NCI-H82 treated with DMSO at 0.1 percent for 48 hours (cell line): ENCODE measurements around the gene AOC1.

ENCODE experiments used
- DNase-seq: peaks from one replicate; lab custom pipeline; 2025; ENCODE audit not compliant: unreplicated experiment; lab: John Stamatoyannopoulos, UW

The AOC1 gene

DNA sequence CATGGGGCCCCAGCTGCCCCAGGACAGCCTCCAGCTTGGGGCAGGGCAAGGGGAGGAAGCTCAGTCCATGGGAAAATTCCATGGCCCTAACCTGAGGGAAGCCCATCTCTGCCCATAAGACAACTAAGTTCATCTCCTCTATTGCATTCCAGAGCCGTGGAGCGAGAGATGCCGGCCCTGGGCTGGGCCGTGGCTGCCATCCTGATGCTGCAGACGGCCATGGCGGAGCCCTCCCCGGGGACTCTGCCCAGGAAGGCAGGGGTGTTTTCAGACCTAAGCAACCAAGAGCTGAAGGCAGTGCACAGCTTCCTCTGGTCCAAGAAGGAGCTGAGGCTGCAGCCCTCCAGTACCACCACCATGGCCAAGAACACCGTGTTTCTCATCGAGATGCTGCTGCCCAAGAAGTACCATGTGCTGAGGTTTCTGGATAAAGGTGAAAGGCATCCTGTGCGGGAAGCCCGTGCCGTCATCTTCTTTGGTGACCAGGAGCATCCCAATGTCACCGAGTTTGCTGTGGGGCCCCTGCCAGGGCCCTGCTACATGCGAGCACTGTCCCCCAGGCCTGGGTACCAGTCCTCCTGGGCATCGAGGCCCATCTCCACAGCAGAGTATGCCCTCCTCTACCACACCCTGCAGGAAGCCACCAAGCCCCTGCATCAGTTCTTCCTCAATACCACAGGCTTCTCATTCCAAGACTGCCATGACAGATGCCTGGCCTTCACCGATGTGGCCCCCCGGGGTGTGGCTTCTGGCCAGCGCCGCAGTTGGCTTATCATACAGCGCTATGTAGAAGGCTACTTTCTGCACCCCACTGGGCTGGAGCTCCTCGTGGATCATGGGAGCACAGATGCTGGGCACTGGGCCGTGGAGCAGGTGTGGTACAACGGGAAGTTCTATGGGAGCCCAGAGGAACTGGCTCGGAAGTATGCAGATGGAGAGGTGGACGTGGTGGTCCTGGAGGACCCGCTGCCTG, 4.3 kb downstream of the AOC1 start:
- no peak for DNase-seq

DNA sequence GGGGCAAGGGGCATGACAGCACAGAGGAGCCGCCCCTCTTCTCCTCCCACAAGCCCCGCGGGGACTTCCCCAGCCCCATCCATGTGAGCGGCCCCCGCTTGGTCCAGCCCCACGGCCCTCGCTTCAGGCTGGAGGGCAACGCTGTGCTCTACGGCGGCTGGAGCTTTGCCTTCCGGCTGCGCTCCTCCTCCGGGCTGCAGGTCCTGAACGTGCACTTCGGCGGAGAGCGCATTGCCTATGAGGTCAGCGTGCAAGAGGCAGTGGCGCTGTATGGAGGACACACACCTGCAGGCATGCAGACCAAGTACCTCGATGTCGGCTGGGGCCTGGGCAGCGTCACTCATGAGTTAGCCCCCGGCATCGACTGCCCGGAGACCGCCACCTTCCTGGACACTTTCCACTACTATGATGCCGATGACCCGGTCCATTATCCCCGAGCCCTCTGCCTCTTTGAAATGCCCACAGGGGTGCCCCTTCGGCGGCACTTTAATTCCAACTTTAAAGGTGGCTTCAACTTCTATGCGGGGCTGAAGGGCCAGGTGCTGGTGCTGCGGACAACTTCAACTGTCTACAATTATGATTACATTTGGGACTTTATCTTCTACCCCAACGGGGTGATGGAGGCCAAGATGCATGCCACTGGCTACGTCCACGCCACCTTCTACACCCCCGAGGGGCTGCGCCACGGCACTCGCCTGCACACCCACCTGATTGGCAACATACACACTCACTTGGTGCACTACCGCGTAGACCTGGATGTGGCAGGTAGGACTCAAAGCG, 5.1 kb downstream of the AOC1 start:
- DNase-seq = no peak

DNA sequence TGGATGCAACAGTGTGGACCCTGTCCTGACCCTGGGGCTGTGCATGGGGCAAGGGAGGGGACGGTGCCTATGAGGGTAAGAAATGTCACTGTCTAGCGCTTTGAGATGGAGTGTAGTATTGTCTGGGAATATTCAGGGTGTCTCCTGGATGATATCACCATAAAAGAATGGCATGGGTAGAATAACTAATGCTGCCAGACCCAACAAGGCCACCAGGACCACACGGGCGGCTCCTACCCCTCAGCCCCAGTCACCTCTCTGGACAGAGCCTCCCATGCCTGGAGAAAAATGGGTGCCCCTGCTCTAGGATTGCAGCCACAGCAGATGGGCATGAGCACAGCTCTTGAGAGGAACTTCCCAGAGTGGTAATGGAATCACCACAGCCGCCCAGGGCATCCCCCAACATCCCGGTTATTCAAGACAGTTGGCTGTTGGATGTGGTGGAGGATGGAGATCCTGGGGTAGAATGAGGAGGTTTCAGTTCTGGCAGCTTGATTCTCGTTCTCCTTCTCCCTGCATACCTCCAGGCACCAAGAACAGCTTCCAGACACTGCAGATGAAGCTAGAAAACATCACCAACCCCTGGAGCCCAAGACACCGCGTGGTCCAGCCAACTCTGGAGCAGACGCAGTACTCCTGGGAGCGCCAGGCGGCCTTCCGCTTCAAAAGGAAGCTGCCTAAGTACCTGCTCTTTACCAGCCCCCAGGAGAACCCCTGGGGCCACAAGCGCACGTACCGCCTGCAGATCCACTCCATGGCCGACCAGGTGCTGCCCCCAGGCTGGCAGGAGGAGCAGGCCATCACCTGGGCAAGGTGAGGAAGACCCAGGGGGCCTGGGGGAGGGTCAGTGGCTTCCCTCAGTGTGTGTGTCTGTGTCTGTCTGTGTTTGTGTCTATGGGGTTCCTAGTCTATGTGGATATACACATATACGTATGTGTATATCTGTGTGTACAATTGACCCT, 6.2 kb downstream of the AOC1 start:
- DNase-seq = no peak

DNA sequence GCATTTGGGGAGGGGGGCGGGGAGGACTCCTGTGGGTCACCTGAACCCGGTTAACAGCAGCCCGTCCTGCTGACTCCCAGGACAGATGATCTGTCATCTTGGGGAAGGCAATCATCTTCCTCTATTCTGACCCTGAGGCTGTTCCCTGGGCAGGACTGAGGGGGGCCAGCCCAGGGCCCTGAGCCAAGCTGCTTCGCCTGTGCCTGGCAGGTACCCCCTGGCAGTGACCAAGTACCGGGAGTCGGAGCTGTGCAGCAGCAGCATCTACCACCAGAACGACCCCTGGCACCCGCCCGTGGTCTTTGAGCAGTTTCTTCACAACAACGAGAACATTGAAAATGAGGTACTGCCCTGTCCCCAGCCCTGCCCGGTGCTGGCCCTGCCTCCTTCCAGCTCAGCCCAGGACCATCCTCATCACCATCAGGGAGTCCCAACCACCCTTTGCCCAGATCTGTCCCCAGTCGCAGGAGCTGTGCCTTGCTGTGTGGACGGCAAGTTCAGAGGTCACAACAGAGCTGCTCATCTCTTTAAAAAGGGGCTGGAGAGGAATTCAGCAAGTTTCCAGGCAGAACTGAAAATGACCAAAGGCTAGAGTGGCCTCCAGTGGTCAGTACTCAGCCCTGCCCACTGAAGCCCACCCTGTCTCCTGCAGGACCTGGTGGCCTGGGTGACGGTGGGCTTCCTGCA, 8.1 kb downstream of the AOC1 start:
- no peak for DNase-seq

DNA sequence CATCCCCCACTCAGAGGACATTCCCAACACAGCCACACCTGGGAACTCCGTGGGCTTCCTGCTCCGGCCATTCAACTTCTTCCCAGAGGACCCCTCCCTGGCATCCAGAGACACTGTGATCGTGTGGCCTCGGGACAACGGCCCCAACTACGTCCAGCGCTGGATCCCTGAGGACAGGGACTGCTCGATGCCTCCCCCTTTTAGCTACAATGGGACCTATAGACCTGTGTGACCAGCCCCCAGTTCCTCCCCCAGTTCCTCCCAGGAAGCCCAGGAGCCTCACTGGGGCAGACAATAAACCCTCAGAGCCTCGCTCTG, 8.6 kb downstream of the AOC1 start:
- DNase-seq = no peak

DNA sequence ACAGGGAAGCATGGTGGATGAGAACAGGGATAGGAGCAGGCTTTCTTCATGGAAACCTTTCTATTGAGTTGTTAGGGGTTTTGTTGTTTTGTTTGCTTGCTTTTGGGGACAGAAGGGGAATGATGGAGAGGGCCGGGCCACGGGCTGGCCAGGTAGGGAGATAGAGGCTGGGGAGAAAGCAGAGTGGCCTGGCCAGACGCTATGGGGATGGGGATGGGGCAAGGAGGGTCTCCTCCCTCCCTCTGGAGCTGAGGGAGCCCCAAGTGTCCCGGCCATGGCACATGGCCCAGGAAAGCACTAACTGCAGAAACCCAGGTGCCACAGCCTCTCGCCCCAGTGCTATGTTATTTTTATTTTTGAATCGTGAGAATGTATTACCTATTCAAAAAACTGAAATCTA, 10.0 kb downstream of the AOC1 start:
- no peak for DNase-seq

DNA sequence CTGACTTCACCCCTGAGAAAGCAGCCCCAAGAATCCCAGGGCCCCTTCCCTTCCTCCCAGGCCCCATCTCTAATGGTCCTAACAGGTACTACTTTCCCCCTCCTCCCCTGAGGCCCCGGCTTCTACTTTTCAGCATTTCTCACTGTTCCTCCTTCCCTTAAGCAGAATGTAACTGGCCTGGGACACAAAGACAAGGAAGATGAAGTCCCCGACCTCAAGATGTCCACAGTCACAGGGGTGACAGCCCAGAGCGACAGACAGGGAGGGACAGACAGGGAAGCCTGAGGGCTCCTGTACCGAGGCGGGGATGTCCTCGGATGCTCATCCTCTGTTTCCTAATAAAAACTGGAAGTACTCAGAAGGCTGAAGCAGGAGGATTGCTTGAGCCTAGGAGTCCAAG, 11.6 kb downstream of the AOC1 start:
- DNase-seq = no peak

DNA sequence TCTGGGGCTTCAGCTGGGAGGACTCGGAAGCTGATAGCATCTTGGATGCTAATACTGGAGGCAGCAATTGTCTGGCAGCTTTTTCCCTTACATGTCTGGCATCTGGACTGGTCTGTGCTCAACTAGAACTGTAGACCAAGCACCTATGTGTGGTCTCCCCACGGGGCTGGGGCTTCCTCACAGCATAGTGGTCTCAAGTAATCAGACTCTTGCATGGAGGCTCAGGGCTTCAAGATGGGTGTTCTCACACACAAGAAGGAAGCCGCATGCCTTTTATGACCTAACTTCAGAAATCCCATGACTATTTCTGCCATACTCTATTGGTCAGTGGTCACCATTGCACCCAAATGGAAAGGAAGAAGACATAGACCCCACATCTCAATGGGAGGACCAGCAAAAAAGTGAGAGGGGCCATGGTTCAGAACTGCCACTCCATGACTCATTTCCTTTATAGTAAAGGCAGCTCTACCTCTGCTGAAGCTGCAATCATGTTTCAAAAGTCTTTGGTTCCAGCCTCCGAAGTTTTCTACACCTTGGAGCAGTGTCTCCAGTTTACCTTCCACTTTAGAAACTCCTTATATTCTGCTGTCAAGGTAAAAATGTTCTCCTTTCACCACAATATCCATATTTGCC, 14.7 kb downstream of the AOC1 start:
- DNase-seq = no peak

DNA sequence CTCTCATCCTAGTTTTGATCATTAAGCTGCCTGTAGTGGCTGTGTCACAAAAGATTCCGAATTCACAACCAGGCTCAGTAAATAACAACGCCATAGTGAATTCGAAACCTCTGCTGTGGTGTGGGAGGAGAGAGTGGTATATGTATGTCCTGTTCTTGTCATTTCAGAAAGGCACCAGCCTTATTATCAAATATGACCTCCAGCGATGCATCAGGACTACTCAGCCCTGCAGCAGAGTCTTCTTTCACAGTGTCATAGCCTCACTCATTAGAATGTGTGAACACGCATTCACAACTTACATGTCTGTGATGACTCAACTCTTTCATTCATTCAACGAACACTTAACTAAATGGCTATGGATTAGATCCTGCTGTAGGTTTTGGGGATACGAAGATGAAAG, 15.3 kb downstream of the AOC1 start:
- DNase-seq = no peak

DNA sequence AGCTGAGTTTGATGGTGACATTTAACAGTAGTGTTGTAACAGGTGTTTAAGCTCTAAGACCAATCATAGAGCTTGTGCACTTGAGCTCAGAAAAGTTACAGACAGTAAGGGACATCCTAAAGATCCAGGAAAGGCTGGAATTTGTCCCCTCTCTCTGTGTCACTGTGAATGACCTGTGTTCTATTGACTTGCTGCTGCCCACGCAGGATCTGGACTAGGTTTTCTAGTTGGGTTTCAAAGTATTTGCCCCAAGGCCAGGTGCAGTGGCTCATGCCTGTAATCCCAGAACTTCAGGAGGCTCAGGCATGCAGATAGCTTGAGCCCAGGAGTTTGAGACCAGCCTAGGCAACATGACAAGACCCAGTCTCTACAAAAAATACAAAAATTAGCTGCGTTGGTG, 17.1 kb downstream of the AOC1 start:
- no peak for DNase-seq

DNA sequence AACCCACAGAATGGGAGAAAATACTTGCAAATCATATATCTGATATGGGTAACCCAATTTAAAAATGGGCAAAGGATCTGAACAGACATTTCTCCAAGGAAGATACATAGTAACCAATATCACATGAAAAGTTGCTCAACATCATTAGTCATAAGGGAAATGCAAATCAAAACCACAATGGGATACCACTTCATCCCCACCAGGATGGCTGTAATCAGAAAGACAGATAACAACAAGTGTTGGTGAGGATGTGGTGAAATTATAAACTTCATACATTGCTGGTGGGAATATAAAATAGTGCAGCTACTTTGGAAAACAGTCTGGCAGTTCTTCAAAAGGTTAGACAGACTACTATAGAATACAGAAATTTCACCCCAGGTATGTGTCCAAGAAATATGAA, 19.3 kb downstream of the AOC1 start:
- no peak for DNase-seq

DNA sequence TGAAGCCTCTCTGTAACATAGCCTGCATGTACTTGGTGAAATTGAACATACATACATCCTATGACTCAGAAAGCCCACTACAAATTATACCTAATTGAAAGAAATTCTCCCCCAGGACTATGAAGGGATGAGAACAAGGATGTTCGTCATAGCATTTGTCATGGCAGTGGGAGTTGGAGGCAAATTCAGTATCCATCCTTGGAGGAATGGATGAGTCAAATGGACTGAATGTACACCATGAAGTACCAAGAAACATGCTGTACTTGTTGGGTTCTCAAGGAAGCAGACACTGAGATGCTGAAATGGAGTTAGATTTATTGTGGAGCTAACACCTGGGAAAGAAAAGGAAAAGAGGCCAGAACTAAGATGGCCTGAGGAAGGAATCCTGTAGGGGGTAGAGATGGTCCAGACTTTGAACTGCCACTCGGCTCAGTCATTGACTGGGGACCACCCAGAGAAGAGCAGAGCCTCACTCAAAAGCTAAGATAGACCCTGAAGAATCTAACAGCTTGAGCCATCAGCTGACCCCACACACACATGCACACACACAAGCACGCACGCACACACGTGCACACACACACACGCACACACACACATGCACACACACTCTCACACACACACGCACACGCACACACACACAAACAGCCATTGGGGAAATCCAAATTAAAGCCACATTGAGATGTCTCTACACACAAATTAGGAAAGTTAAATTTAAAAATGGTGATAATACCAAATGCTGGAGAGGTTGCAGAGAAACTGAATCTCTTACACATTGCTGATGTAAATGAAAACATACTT, 22.3 kb downstream of the AOC1 start:
- no peak for DNase-seq

DNA sequence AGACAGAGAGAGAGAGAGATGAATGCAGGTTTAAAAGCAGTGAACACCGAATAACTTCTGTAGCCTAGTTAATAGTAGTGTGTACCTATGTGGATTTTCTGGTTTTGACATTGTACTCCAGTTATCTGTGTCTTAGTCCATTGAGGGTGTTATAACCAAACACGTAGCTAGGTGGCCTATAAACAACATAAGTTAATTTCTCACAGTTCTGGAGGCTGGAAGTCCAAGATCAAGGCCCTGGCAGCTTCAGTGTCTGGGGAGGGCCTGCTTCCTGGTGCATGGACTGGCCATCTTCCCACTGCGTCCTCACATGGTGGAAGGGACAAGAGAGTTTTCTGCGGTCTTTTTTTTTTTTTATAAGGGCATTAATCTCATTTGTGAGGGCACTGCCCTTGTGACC, 23.5 kb downstream of the AOC1 start:
- no peak for DNase-seq

DNA sequence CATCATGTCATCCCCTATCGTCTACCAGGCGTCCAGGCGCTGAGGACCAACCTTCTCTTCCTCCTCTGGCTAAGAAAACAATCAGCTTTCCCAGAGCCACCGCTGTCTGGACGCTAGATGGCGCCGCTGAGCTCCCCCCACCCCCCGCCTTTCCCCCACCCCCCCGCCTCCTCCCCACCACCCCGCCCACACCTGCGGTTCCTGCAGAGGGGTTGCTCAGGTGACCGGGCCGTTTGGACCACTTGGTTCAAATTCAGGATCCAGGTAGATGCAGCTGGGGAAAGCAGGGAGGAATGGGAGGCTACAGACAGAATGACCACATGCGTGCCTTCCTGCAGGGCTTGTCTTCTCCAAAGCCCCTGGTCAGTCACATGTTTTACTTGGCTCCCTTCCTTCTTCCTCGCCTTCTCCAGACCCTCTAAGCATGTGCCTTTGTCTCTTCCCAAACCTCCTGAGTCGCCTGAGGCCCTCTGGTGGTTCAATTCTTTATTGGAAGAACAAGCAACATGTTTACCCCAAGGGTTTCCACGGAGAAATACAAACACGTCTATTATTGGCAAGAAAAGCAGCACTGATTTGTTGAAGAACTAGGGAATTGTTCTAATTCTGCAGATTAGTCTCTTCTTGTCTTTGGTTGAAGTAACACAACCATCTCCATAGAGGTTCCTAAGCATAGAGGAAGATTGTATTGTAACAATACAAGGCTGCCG, 24.7 kb downstream of the AOC1 start:
- peak; percentile 79 for DNase-seq

DNA sequence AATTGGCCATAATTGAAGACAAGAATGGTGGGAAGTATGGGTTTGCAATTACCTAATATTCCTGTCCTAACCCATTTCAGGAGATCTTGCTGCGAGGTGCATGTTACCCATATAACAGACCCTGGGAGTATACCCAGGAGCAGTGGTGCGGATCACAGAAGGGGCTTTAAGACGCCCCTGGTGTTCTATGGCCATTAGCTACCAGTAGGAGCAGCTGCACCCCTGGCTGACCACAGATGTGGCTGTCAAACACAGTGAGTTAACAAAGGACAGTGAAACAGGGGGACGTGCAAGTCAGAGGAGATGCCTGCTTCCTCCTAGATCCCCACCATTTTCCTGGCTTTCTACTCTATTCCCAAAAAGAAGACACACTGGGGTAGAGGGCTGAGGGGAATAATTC, 25.2 kb downstream of the AOC1 start:
- no peak for DNase-seq

DNA sequence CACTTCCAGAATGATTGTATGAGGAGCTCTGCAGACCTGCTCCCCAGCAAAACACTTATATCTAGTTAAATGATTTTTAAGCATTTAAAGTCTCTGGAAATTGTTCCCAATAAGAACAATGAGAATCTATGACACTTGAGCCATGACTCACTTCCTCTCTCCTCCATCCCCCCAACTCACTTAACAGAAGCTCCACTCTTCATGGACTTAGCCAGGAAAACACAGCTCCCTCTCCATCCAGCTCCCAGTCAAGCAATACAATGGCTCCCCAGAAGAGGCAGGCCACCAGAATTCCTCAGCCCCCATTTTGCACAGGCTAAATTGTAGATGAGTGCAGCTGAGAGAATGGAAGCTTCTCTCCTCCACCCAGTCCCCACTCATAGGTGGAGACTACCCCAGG, 27.0 kb downstream of the AOC1 start:
- DNase-seq = no peak

DNA sequence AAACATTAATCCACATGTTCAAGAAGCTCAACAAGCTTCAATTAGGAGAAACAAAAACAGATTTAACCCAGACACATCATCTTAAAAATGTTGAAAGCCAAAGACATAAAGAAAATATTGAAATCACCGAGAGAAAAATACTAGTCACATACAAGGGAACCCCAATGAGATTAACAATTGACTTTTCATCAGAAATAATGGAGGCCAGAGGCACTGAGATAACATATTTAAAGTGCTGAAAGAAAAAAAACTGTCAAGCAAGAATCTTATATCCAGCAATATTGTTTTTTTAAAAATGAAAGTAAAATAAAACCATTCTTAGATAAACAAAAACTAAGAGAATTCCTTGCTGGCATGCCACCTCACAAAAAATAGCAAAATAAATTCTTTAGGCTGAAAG, 28.9 kb downstream of the AOC1 start:
- no peak for DNase-seq

DNA sequence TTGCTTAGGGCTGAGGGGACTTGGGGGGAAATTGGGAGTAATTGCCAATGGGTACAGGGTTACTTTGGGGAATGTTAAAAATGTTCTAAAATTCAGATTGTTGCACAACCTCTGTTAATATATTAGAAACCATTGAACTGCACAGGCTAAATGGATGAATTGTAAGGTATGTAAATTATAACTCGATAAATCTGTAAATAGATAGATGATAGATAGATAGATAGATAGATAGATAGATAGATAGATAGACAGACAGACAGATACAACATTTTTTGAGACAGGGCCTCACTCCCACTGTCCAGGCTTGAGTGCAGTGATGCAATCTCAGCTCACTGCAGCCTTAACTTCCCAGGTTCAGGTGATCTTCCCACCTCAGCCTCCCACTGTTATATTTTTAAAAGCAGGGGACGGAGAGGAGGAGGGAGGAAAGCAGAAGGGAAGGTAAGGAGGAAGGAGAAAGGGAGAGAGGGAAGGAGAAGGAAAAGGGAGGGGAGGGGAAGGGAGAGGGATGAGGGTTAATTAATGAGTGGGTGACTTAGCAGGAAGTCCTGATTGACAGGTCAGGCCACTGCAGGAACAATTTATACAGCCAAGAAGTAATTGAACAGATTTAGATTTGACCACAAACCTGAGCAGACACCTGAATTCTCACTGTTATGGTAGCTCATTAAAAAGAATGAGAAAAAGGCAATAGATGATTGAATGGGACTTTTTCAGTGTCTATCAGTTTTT, 38.7 kb downstream of the AOC1 start:
- DNase-seq = no peak
